ENCODE results near the gene ATP1A3.

Gene ATP1A3

GRCh38 chr19:41967054-41967783 lies 26.8 kb downstream of the ATP1A3 start:
- DNase-seq (ENCODE audit: low read depth) = no peak
- no peak for TF ChIP-seq CTCF (IDR thresholded peaks at IDR 0.05; ENCODE audit: low read length, missing control alignments)
- no peak overlapping the region for H3K4me3 ChIP-seq (replicated peaks; ENCODE audit: low read depth, low read length)

GRCh38 chr19:41965106-41965505 lies 28.9 kb downstream of the ATP1A3 start:
- H3K4me3 ChIP-seq (replicated peaks; ENCODE audit: low read depth, low read length) = no peak overlapping the region
- no peak for TF ChIP-seq CTCF (IDR thresholded peaks at IDR 0.05; ENCODE audit: low read length, missing control alignments)
- DNase-seq (ENCODE audit: low read depth) = no peak

GRCh38 chr19:41960973-41961372 lies 33.1 kb downstream of the ATP1A3 start:
- TF ChIP-seq CTCF (IDR thresholded peaks at IDR 0.05; ENCODE audit: low read length, missing control alignments) = no peak
- DNase-seq (ENCODE audit: low read depth) = no peak
- no peak overlapping the region for H3K4me3 ChIP-seq (replicated peaks; ENCODE audit: low read depth, low read length)

- DNase-seq (ENCODE audit: low read depth) = peak; percentile 92
- peak; percentile 19 for TF ChIP-seq CTCF (IDR thresholded peaks at IDR 0.05; ENCODE audit: low read length, missing control alignments)
- peak within 1 kb of the TSS; percentile 93 for H3K4me3 ChIP-seq (replicated peaks; ENCODE audit: low read depth, low read length)
Observed at GRCh38 chr19:41959056-41960053, 34.7 kb downstream of the ATP1A3 start, which contains the start of gene RABAC1. TSS of gene RABAC1 (minus strand) at chr19:41959321. CDS start at chr19:41959292, 29 bp downstream.

GRCh38 chr19:41958367-41959055 lies 35.5 kb downstream of the ATP1A3 start:
- H3K4me3 ChIP-seq (replicated peaks; ENCODE audit: low read depth, low read length) = peak overlapping the region; percentile 93
- no peak for TF ChIP-seq CTCF (IDR thresholded peaks at IDR 0.05; ENCODE audit: low read length, missing control alignments)
- peak; percentile 62 for DNase-seq (ENCODE audit: low read depth)

GRCh38 chr19:41957838-41958366 lies 36.1 kb downstream of the ATP1A3 start:
- TF ChIP-seq CTCF (IDR thresholded peaks at IDR 0.05; ENCODE audit: low read length, missing control alignments) = peak; percentile 85
- H3K4me3 ChIP-seq (replicated peaks; ENCODE audit: low read depth, low read length) = peak overlapping the region; percentile 93
- DNase-seq (ENCODE audit: low read depth) = peak; percentile 83
